Measurements from ENCODE around the gene MRPL23. TPM values are rescaled to one million over a fixed set of nuclear protein-coding genes. Genes with fewer than 3 reads are reported as not detected.

The MRPL23 gene
- total RNA-seq, 1 experiment from 2014 or later: 109 TPM

GRCh38 chr11:1933416-1934334, 13.5 kb upstream of the MRPL23 start:
- Histone ChIP-seq H3K79me2 (ENCODE audit: insufficient read depth, low read length) (no peaks in the 10 kb centered on the region), H4K20me1 (ENCODE audit: insufficient read depth) (no peaks in the 10 kb centered on the region), H3K27me3 (ENCODE audit: insufficient read depth, low read length) (no peaks in the 10 kb centered on the region), H3K9me3 (ENCODE audit: control insufficient read depth in 1 of 2, insufficient read depth in 1 of 2, low read depth in 1 of 2, low read length in 2 of 2) (no peaks in the 10 kb centered on the region), H3K27ac (ENCODE audit: low read depth, low read length) (no peak overlapping the region), H2AFZ (ENCODE audit: low read depth, low read length, poor library complexity, severe bottlenecking) (no peak overlapping the region), H3K4me2 (ENCODE audit: low read length) (no peak overlapping the region), H3K36me3 (ENCODE audit: control insufficient read depth in 1 of 2, insufficient read depth in 2 of 2, low read length in 2 of 2) (no peaks in the 10 kb centered on the region), H3K9me2 (ENCODE audit: insufficient read depth) (no peaks in the 10 kb centered on the region), H3K4me1 (ENCODE audit: control insufficient read depth in 1 of 2, insufficient read depth in 2 of 2, low read length in 2 of 2) (no peaks in the 10 kb centered on the region), H3K9ac (ENCODE audit: low read length) (no peak overlapping the region), H3K4me3 (replicated peaks in 1 of 2; ENCODE audit: low read depth in 1 of 2, low read length in 2 of 2) (no peak overlapping the region)
- DNase-seq (ENCODE audit: low read depth, low spot score) (no peak), ATAC-seq (no peak)
- ChIA-PET RAD21 (ENCODE audit: low non-redundant PET in 1 of 2, low total read pairs in 2 of 2, uncharacterized antibody in 2 of 2, unreplicated experiment in 2 of 2) (no interaction called here), POLR2A (no interaction called here), CTCF (interaction anchor here (0.7 kb wide), 1 partner anchor 51 kb away, joined by 3 read pairs; no protein-coding TSS in a partner anchor)
- no TSS peak for BruUV-seq (replicated peaks)
- TF ChIP-seq RAD21 (IDR thresholded peaks at IDR 0.05; ENCODE audit: low read depth): no peak
- TF ChIP-seq SIN3A (IDR thresholded peaks at IDR 0.05; ENCODE audit: low read depth): no peak
- TF ChIP-seq CEBPB (IDR thresholded peaks at IDR 0.05; ENCODE audit: low read depth): no peak
- TF ChIP-seq ZNF274 (IDR thresholded peaks at IDR 0.05; ENCODE audit: low read depth, low read length): no peak
- TF ChIP-seq JUND (IDR thresholded peaks at IDR 0.05): no peak
- no peak for TF ChIP-seq EZH2 (IDR thresholded peaks at IDR 0.05)
- no peak for TF ChIP-seq EZH2phosphoT487 (IDR thresholded peaks at IDR 0.05; ENCODE audit: borderline replicate concordance)
- TF ChIP-seq FOSL1 (IDR thresholded peaks at IDR 0.05; ENCODE audit: low read depth): no peak
- TF ChIP-seq YY1 (IDR thresholded peaks at IDR 0.05; ENCODE audit: extremely low read depth, insufficient replicate concordance, low read depth, low read length): no peak
- TF ChIP-seq ATF3 (IDR thresholded peaks at IDR 0.05): no peak
- TF ChIP-seq REST (IDR thresholded peaks at IDR 0.05; ENCODE audit: low read depth): no peak
- no peak for TF ChIP-seq ZFX (IDR thresholded peaks at IDR 0.05)
- TF ChIP-seq SP1 (IDR thresholded peaks at IDR 0.05; ENCODE audit: low read depth): no peak
- TF ChIP-seq ZBTB33 (IDR thresholded peaks at IDR 0.05; ENCODE audit: extremely low read depth, insufficient replicate concordance, low read length): no peak
- TF ChIP-seq POLR2A (IDR thresholded peaks at IDR 0.05; ENCODE audit: borderline replicate concordance, extremely low read depth, insufficient read depth, insufficient read length): no peak
- TF ChIP-seq TCF7L2 (IDR thresholded peaks at IDR 0.05; ENCODE audit: borderline replicate concordance, extremely low read depth, insufficient read depth, insufficient read length): no peak
- intact Hi-C loops (cut with micrococcal nuclease): no loop called here

Data from HCT116 (cell line).